H9 (cell line): ENCODE measurements around the gene HIVEP1. TPM values are rescaled to one million over a fixed set of nuclear protein-coding genes. Genes with fewer than 3 reads are reported as not detected.

ENCODE experiments used
- DNase-seq: peaks from one replicate; pipeline ENCODE4 v3.0.0-alpha.2; 2017
- H2AFZ ChIP-seq: one replicate; pipeline ENCODE4 v1.6.1; 2013; ENCODE audit warnings: mild to moderate bottlenecking, low read length, control low read depth, moderate library complexity
- H2AK5ac ChIP-seq: 2 replicates; pipeline ENCODE4 v1.6.1; 2013; ENCODE audit warnings: low read length, control low read depth, mixed read lengths; ENCODE audit not compliant: insufficient read length
- H2BK120ac ChIP-seq: one replicate; pipeline ENCODE4 v1.6.1; 2013; ENCODE audit warnings: low read depth, mild to moderate bottlenecking, low read length, control low read depth, inconsistent platforms; ENCODE audit not compliant: poor library complexity, severe bottlenecking
- H2BK12ac ChIP-seq: 2 replicates; pipeline ENCODE4 v1.6.1; 2013; ENCODE audit warnings: low read length, control low read depth, mixed read lengths, low read depth; ENCODE audit not compliant: insufficient read length
- H2BK15ac ChIP-seq: 2 replicates; pipeline ENCODE4 v1.6.1; 2013; ENCODE audit warnings: low read depth, low read length, control low read depth
- H2BK20ac ChIP-seq: one replicate; pipeline ENCODE4 v1.6.1; 2013; ENCODE audit warnings: low read depth, mild to moderate bottlenecking, low read length, control low read depth, inconsistent platforms; ENCODE audit not compliant: poor library complexity, severe bottlenecking
- H2BK5ac ChIP-seq: 2 replicates; pipeline ENCODE4 v1.6.1; 2013; ENCODE audit warnings: low read length, control low read depth, mixed read lengths; ENCODE audit not compliant: insufficient read length
- H3K14ac ChIP-seq: 2 replicates; pipeline ENCODE4 v1.6.1; 2013; ENCODE audit warnings: low read length, control low read depth; ENCODE audit not compliant: insufficient read depth
- H3K18ac ChIP-seq: 2 replicates; pipeline ENCODE4 v1.6.1; 2013; ENCODE audit warnings: low read depth, mild to moderate bottlenecking, mixed read lengths, low read length, control low read depth; ENCODE audit not compliant: insufficient read length
- H3K23ac ChIP-seq: 2 replicates; pipeline ENCODE4 v1.6.1; 2013; ENCODE audit warnings: low read length, control low read depth, mixed read lengths, low read depth; ENCODE audit not compliant: insufficient read length
- H3K23me2 ChIP-seq: 2 replicates; pipeline ENCODE4 v1.6.1; 2013; ENCODE audit warnings: low read depth, mild to moderate bottlenecking, mixed read lengths, low read length, control low read depth; ENCODE audit not compliant: insufficient read length, poor library complexity, severe bottlenecking
- H3K27ac ChIP-seq: 2 replicates; pipeline ENCODE4 v1.5.1; 2013; ENCODE audit warnings: low read length, control low read depth, mixed read lengths, low read depth; ENCODE audit not compliant: insufficient read length
- H3K27me3 ChIP-seq: 2 replicates; pipeline ENCODE4 v1.6.1; 2013; ENCODE audit warnings: low read length, control low read depth, inconsistent platforms; ENCODE audit not compliant: insufficient read depth
- H3K4ac ChIP-seq: 2 replicates; pipeline ENCODE4 v1.6.1; 2013; ENCODE audit warnings: low read depth, mild to moderate bottlenecking, control low read depth, inconsistent platforms, low read length, moderate library complexity
- H3K4me1 ChIP-seq: 2 replicates; pipeline ENCODE4 v1.6.1; 2013; ENCODE audit warnings: low read length, control low read depth, inconsistent platforms; ENCODE audit not compliant: insufficient read depth
- H3K4me2 ChIP-seq: 2 replicates; pipeline ENCODE4 v1.6.1; 2013; ENCODE audit warnings: low read length, control low read depth, mixed read lengths; ENCODE audit not compliant: insufficient read length, insufficient read depth
- H3K56ac ChIP-seq: 2 replicates; pipeline ENCODE4 v1.6.1; 2013; ENCODE audit warnings: low read depth, mild to moderate bottlenecking, mixed read lengths, low read length, control low read depth; ENCODE audit not compliant: insufficient read length
- H3K79me1 ChIP-seq: 2 replicates; pipeline ENCODE4 v1.6.1; 2013; ENCODE audit warnings: low read depth, mild to moderate bottlenecking, moderate library complexity, low read length, control low read depth, inconsistent platforms; ENCODE audit not compliant: insufficient read depth, poor library complexity, severe bottlenecking
- H3K79me2 ChIP-seq: 2 replicates; pipeline ENCODE4 v1.6.1; 2013; ENCODE audit warnings: low read length, control low read depth, inconsistent platforms; ENCODE audit not compliant: insufficient read depth
- H3K9ac ChIP-seq: 2 replicates; pipeline ENCODE4 v1.6.1; 2013; ENCODE audit warnings: low read length, control low read depth, mixed read lengths; ENCODE audit not compliant: insufficient read length; ENCODE audit errors: extremely low read depth
- H3K9me3 ChIP-seq: one replicate; pipeline ENCODE4 v1.6.1; 2013; ENCODE audit warnings: low read depth, low read length, inconsistent platforms; ENCODE audit not compliant: control insufficient read depth
- H3T11ph ChIP-seq: one replicate; pipeline ENCODE4 v1.6.1; 2013; ENCODE audit warnings: mild to moderate bottlenecking, low read length, control low read depth, inconsistent platforms
- H4K20me1 ChIP-seq: one replicate; pipeline ENCODE4 v1.6.1; 2013; ENCODE audit not compliant: control insufficient read depth, insufficient read length, insufficient read depth
- H4K5ac ChIP-seq: 2 replicates; pipeline ENCODE4 v1.6.1; 2013; ENCODE audit warnings: low read depth, mild to moderate bottlenecking, mixed read lengths, low read length, control low read depth; ENCODE audit not compliant: insufficient read length
- H4K8ac ChIP-seq: replicated peaks from 2 replicates; pipeline ENCODE4 v1.6.1; 2013; ENCODE audit warnings: low read length, control low read depth, mixed read lengths, low read depth; ENCODE audit not compliant: insufficient read length
- H4K91ac ChIP-seq: 2 replicates; pipeline ENCODE4 v1.6.1; 2013; ENCODE audit warnings: low read depth, mild to moderate bottlenecking, moderate library complexity, mixed read lengths, low read length, control low read depth; ENCODE audit not compliant: insufficient read length
- H3K27ac Mint-ChIP-seq, 3 experiments: 2 replicates in 2 of 3; 3 replicates in 1 of 3; pipeline ENCODE4 v1.8.0; 2020 to 2021; ENCODE audit warnings: mixed read lengths in 3 of 3, mild to moderate bottlenecking in 1 of 3, moderate library complexity in 1 of 3
- H3K27me3 Mint-ChIP-seq: 2 replicates; pipeline ENCODE4 v1.8.0; 2021; ENCODE audit warnings: low read depth, mild to moderate bottlenecking, moderate library complexity, mixed read lengths
- H3K36me3 Mint-ChIP-seq, 3 experiments: 2 replicates in 2 of 3; 3 replicates in 1 of 3; pipeline ENCODE4 v1.8.0; 2020 to 2021; ENCODE audit warnings: low read depth in 3 of 3, mixed read lengths in 3 of 3; ENCODE audit not compliant: insufficient read depth in 1 of 3
- H3K4me1 Mint-ChIP-seq, 2 experiments: 2 replicates each; pipeline ENCODE4 v1.8.0; 2020; ENCODE audit warnings: mixed read lengths in 2 of 2
- H3K4me3 Mint-ChIP-seq, 2 experiments: 2 replicates in 1 of 2; 3 replicates in 1 of 2; pipeline ENCODE4 v1.8.0; 2020 to 2021; ENCODE audit warnings: mild to moderate bottlenecking in 2 of 2, mixed read lengths in 2 of 2, moderate library complexity in 1 of 2
- H3K9me3 Mint-ChIP-seq, 2 experiments: 2 replicates in 1 of 2; 3 replicates in 1 of 2; pipeline ENCODE4 v1.8.0; 2020; ENCODE audit warnings: mild to moderate bottlenecking in 2 of 2, mixed read lengths in 2 of 2, moderate library complexity in 1 of 2
- CTCF ChIP-seq: fragments of 200-600 bp; sonication (generic); conservative IDR thresholded peaks from 3 replicates; pipeline ENCODE4 v1.8.0; 2021; ENCODE audit warnings: antibody characterized with exemption, mild to moderate bottlenecking
- WGBS: extraction: QIAGEN DNeasy Blood & Tissue Kit; methylation state at CpG from one replicate; pipeline ENCODE4 v1.1.7; 2013; ENCODE audit warnings: missing lambda C conversion rate, low lambda C conversion rate, mixed read lengths; ENCODE audit not compliant: insufficient read length; ENCODE audit errors: extremely low coverage; 5-methylcytosine and 5-hydroxymethylcytosine counted together
- total RNA-seq: library from RNA; stranded (reverse); gene quantifications from 2 replicates; pipeline ENCODE4 v1.2.1, GENCODE V29; 2021

The HIVEP1 gene
- total RNA-seq, 1 experiment from 2014 or later, result 44.2 TPM

DNA sequence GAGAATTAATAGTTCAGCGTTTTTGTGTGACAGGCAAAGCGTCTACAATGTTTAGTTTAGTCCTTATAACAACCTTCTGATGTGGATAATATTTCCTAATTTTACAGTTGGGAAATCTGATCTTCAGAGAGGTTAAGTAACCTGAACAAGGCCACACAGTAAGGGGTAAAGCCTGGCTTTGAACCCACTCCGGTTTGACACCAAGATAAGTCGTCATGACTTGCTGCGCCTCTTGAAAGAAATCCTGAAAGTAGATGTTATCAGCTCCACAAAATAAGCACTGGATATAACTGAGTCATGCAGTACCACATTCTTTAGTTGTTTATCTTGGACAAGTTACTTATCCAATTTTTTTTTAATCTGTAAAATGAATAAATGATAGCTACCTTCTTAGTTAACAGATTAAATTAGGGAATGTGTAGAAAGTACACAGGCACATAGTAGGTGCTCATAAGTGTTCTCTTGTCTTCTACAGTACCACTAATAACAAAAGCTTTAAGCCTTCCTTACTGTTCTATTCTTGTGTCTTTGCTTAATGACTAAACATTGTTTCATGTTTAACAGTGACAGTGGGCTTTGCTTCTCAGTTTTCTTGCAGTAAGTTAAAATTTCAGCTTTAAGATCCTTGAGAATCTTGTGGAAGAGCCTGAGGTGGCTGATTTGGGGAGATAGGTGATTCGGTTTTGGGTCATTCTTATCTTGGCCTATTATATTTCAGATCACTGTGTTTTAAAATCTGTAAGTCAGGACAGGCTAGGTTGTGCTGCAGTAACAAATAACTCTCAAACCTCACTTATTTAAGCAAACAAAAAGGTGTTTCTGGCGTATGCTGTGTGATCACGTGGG lies 2.1 kb downstream of the HIVEP1 start:
- TF ChIP-seq CTCF, result no peak
- no peaks in the 10 kb centered on the region for H3K27me3 ChIP-seq
- Mint-ChIP-seq H3K9me3 (peaks cover 9 to 11% of the 10 kb centered on the region in 2 experiments), H3K27ac (no peak overlapping the region; a peak in 2 of 7 replicates), H3K4me3 (peak overlapping the region; percentile 77 to 90), H3K36me3 (peaks cover 38 to 50% (median 49%) of the 10 kb centered on the region in 3 experiments), H3K27me3 (no peaks in the 10 kb centered on the region), H3K4me1 (peaks cover 34 to 37% of the 10 kb centered on the region in 2 experiments)
- no peak for DNase-seq
- H2AK5ac ChIP-seq, result no peak overlapping the region
- H4K8ac ChIP-seq, result no peak overlapping the region
- no peaks in the 10 kb centered on the region for H3K9me3 ChIP-seq
- H2AFZ ChIP-seq, result no peak overlapping the region
- H3K18ac ChIP-seq, result no peak overlapping the region
- H3K23me2 ChIP-seq, result peaks cover 13% of the 10 kb centered on the region
- no peak overlapping the region for H3K14ac ChIP-seq
- H3K4me1 ChIP-seq, result no peaks in the 10 kb centered on the region
- H2BK120ac ChIP-seq, result no peak overlapping the region
- no peak overlapping the region for H4K91ac ChIP-seq
- no peak overlapping the region for H3K23ac ChIP-seq
- H3T11ph ChIP-seq, result no peak overlapping the region
- H2BK20ac ChIP-seq, result no peak overlapping the region
- no CpG with 5 or more reads among the region's 8 CpGs for WGBS
- no peak overlapping the region for H2BK5ac ChIP-seq
- H4K20me1 ChIP-seq, result no peaks in the 10 kb centered on the region
- no peak overlapping the region for H3K27ac ChIP-seq
- peak overlapping the region; percentile 90 for H3K4me2 ChIP-seq
- H3K4ac ChIP-seq, result no peak overlapping the region
- no peak overlapping the region for H3K9ac ChIP-seq
- H2BK12ac ChIP-seq, result no peak overlapping the region
- peaks cover 4% of the 10 kb centered on the region for H3K79me1 ChIP-seq
- H2BK15ac ChIP-seq, result no peak overlapping the region
- peaks cover 14% of the 10 kb centered on the region; the same call in 1 of the 2 replicates for H3K79me2 ChIP-seq
- no peak overlapping the region for H4K5ac ChIP-seq
- no peak overlapping the region for H3K56ac ChIP-seq
